ENCODE measurements around the gene OOSP2.

The OOSP2 gene

DNA sequence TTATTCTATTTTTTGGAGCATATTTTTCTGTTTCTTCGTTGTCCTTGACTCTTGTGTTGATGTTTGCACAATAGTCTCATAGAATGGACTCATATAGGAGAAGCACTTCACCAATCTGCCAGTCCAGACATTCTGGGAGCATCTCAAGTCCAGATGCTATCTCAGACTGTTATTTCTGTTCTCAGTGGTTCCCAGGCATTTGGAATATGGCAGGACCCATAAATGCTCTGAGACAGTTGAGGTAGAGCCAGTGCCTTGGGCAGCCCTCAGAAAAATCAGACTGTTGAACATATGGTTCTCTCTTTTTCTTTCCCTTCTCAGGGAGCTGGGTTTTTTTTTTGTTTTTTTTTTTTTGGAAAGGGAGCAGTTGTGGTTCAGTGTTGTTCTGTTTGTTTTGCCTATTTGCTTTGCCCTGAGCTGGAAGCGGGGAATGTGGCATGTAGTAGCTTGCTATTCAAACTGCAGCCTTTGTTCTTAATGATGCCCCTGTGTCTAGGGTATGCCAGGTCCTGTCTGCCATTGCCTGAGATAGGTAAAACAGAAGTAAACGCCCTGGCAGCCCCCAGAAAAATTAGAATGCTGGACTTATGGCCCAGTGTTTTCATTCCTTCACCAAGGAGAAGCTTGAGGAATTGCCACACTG, 44.5 kb downstream of the OOSP2 start:
- no peak for DNase-seq

- no peak for DNase-seq
Observed at GRCh38 chr11:60085909-60086308, 45.7 kb downstream of the OOSP2 start.

GRCh38 chr11:60087239-60087638, 47.0 kb downstream of the OOSP2 start:
- DNase-seq: no peak

- DNase-seq: no peak
Observed at GRCh38 chr11:60088364-60088763, 48.2 kb downstream of the OOSP2 start, which contains the start of gene MS4A2. Gene MS4A2, plus strand, starts transcription at chr11:60088664. Its CDS starts 102 bp downstream, at chr11:60088766.

- DNase-seq: no peak
Observed at GRCh38 chr11:60095477-60096120, 55.4 kb downstream of the OOSP2 start.

DNA sequence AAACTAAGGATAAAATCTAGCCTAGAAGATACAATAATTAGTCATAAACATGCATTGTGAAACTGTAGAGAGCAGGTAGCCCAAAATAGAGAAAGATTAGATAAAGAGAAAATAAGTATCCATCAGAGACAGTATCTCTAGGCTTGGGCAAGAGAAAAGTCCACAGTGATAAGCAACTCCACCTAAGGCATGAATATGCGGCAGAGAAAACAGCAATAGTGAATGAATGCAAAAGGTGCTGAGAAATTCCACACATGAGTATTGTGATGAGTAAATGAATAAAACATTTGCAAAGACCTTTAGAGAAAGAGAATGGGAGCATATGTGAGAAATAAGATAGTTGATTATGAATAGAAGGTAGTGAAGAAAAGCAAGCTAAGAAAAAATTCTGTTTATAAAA, 57.0 kb downstream of the OOSP2 start:
- no peak for DNase-seq
